MM.1S (cell line): ENCODE results near the gene MINDY3.

Experiments
- DNase-seq: peaks from one replicate; pipeline ENCODE4 v3.0.0-alpha.2; 2015
- H2AFZ ChIP-seq: fragments of 300-600 bp; sonication (generic); 2 replicates; pipeline ENCODE4 v1.6.0; 2016; ENCODE audit warnings: antibody characterized with exemption, low read length
- H3F3A ChIP-seq: fragments of 300-600 bp; sonication (generic); 2 replicates; pipeline ENCODE4 v1.6.1; 2016; ENCODE audit warnings: mild to moderate bottlenecking, antibody characterized with exemption, low read length, moderate library complexity, mixed read lengths; ENCODE audit not compliant: insufficient read depth
- H3K27ac ChIP-seq: fragments of 300-600 bp; sonication (generic); 2 replicates; pipeline ENCODE4 v1.5.1; 2016; ENCODE audit warnings: mild to moderate bottlenecking, low read length
- H3K27me3 ChIP-seq: fragments of 300-600 bp; sonication (generic); replicated peaks from 2 replicates; pipeline ENCODE4 v1.6.0; 2016; ENCODE audit warnings: low read length; ENCODE audit not compliant: insufficient read depth
- H3K36me3 ChIP-seq: fragments of 300-600 bp; sonication (generic); replicated peaks from 2 replicates; pipeline ENCODE4 v1.6.1; 2016; ENCODE audit warnings: mild to moderate bottlenecking, low read length, mixed read lengths; ENCODE audit not compliant: insufficient read depth
- H3K4me1 ChIP-seq: fragments of 300-600 bp; sonication (generic); 2 replicates; pipeline ENCODE4 v1.6.1; 2016; ENCODE audit warnings: low read length, mixed read lengths
- H3K4me2 ChIP-seq: fragments of 300-600 bp; sonication (generic); 2 replicates; pipeline ENCODE4 v1.6.0; 2016; ENCODE audit warnings: low read depth, low read length
- H3K4me3 ChIP-seq: fragments of 300-600 bp; sonication (generic); 2 replicates; pipeline ENCODE4 v1.5.1; 2016; ENCODE audit warnings: low read length, mixed read lengths
- H3K79me2 ChIP-seq: fragments of 300-600 bp; sonication (generic); 2 replicates; pipeline ENCODE4 v1.6.1; 2016; ENCODE audit warnings: mixed run types, low read length, mixed read lengths
- H3K9ac ChIP-seq: fragments of 300-600 bp; sonication (generic); 2 replicates; pipeline ENCODE4 v1.6.1; 2016; ENCODE audit warnings: low read length, mixed read lengths
- H3K9me2 ChIP-seq: fragments of 300-600 bp; sonication (generic); replicated peaks from 2 replicates; pipeline ENCODE4 v1.6.1; 2016; ENCODE audit warnings: mild to moderate bottlenecking, low read length, mixed read lengths; ENCODE audit not compliant: insufficient read depth
- H3K9me3 ChIP-seq: fragments of 300-600 bp; sonication (generic); replicated peaks from 2 replicates; pipeline ENCODE4 v1.6.1; 2016; ENCODE audit warnings: mild to moderate bottlenecking, low read length, mixed read lengths; ENCODE audit not compliant: insufficient read depth
- H4K20me1 ChIP-seq: fragments of 300-600 bp; sonication (generic); 2 replicates; pipeline ENCODE4 v1.6.1; 2016; ENCODE audit warnings: mild to moderate bottlenecking, low read length, moderate library complexity, mixed read lengths; ENCODE audit not compliant: insufficient read depth
- CTCF ChIP-seq: fragments of 300-600 bp; sonication (generic); IDR thresholded peaks from 2 replicates; pipeline ENCODE4 v1.5.1; 2016; ENCODE audit warnings: antibody characterized with exemption, low read length, mixed read lengths
- EZH2 ChIP-seq: fragments of 300-600 bp; sonication (generic); optimal IDR thresholded peaks from 2 replicates; pipeline ENCODE3; 2017; ENCODE audit warnings: low read depth, mild to moderate bottlenecking, antibody characterized with exemption, low read length, mixed read lengths
- EZH2phosphoT487 ChIP-seq: fragments of 300-600 bp; sonication (generic); IDR thresholded peaks from 2 replicates; pipeline ENCODE4 v1.6.1; 2018; ENCODE audit warnings: antibody characterized with exemption, low read length

MINDY3 gene

GRCh38 chr10:15814565-15814964 is 45.7 kb downstream of the MINDY3 start:
- no peak overlapping the region for H2AFZ ChIP-seq
- H3K27ac ChIP-seq = no peak overlapping the region
- TF ChIP-seq EZH2phosphoT487 = no peak
- no peak for TF ChIP-seq EZH2
- TF ChIP-seq CTCF = no peak
- no peaks in the 10 kb centered on the region for H3K27me3 ChIP-seq
- DNase-seq = no peak
- no peaks in the 10 kb centered on the region for H4K20me1 ChIP-seq
- H3K79me2 ChIP-seq = 0 out of 2 replicates have a peak, but pooled peaks cover 4% of the 10 kb centered on the region
- H3K4me1 ChIP-seq = peaks cover 50% of the 10 kb centered on the region
- 0 out of 2 replicates have a peak, but pooled peaks cover 5% of the 10 kb centered on the region for H3K36me3 ChIP-seq
- peaks cover 7% of the 10 kb centered on the region for H3F3A ChIP-seq
- no peaks in the 10 kb centered on the region for H3K9me3 ChIP-seq
- no peaks in the 10 kb centered on the region for H3K9me2 ChIP-seq
- H3K4me3 ChIP-seq = no peak overlapping the region
- no peak overlapping the region for H3K4me2 ChIP-seq
- no peak overlapping the region for H3K9ac ChIP-seq

DNA sequence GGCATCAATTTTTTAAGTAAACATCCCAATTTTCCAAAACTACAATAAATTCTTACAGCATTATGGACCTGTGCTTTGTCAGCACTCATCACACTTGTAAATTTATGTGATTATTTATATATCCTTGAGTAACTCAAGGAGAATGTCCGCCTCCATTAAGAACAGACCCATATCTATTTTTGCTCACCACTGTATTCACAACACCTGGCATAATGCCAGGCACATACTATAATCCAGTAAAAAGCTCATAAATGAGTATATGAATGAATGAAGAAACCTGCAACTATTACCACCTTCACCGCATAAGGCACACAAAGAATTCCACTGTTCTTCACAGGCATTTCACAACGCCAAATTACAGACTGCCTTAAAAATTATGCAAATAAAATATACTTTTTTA is 46.9 kb downstream of the MINDY3 start:
- no peak overlapping the region for H3K9ac ChIP-seq
- H3K27me3 ChIP-seq = no peaks in the 10 kb centered on the region
- DNase-seq = no peak
- no peaks in the 10 kb centered on the region; the same call in 1 of the 2 replicates for H3K79me2 ChIP-seq
- no peak overlapping the region for H3K4me3 ChIP-seq
- H3K4me2 ChIP-seq = no peak overlapping the region
- peaks cover 7% of the 10 kb centered on the region for H3F3A ChIP-seq
- H3K27ac ChIP-seq = no peak overlapping the region
- no peaks in the 10 kb centered on the region for H3K9me3 ChIP-seq
- H3K9me2 ChIP-seq = no peaks in the 10 kb centered on the region
- no peak overlapping the region for H2AFZ ChIP-seq
- TF ChIP-seq EZH2 = no peak
- TF ChIP-seq CTCF = no peak
- TF ChIP-seq EZH2phosphoT487 = no peak
- H4K20me1 ChIP-seq = no peaks in the 10 kb centered on the region
- H3K4me1 ChIP-seq = peaks cover 43% of the 10 kb centered on the region
- H3K36me3 ChIP-seq = 0 out of 2 replicates have a peak, but pooled peaks cover 7% of the 10 kb centered on the region

GRCh38 chr10:15809450-15809849 is 50.9 kb downstream of the MINDY3 start:
- peaks cover 20% of the 10 kb centered on the region for H3K4me1 ChIP-seq
- no peak overlapping the region for H2AFZ ChIP-seq
- no peaks in the 10 kb centered on the region for H4K20me1 ChIP-seq
- TF ChIP-seq CTCF = no peak
- TF ChIP-seq EZH2phosphoT487 = no peak
- no peak for TF ChIP-seq EZH2
- no peak overlapping the region for H3K27ac ChIP-seq
- no peaks in the 10 kb centered on the region for H3K27me3 ChIP-seq
- no peak overlapping the region for H3K9ac ChIP-seq
- H3K36me3 ChIP-seq = 0 out of 2 replicates have a peak, but pooled peaks cover 9% of the 10 kb centered on the region
- no peak overlapping the region for H3K4me3 ChIP-seq
- no peaks in the 10 kb centered on the region for H3K9me3 ChIP-seq
- no peak overlapping the region for H3K4me2 ChIP-seq
- no peaks in the 10 kb centered on the region; the same call in 1 of the 2 replicates for H3K79me2 ChIP-seq
- H3F3A ChIP-seq = no peaks in the 10 kb centered on the region; the same call in 1 of the 2 replicates
- no peak for DNase-seq
- no peaks in the 10 kb centered on the region for H3K9me2 ChIP-seq
